K562 (cell line): ENCODE measurements around the gene RXRB. TPM values are rescaled to one million over a fixed set of nuclear protein-coding genes. Genes with fewer than 3 reads are reported as not detected.

ENCODE experiments used
- ATAC-seq: fragments of 200-7000 bp; cut with Tn5 transposase; 3 replicates; pipeline ENCODE4 v1.9.1; 2020; ENCODE audit warnings: moderate library complexity
- BruUV-seq: library from RNA; stranded (reverse); fragments of 400-500 nt; replicated peaks from 2 replicates; lab custom pipeline; 2021; lab: Mats Ljungman, UMichigan
- CTCF ChIA-PET: fragments of 300-600 bp; formaldehyde crosslinking; extraction: SDS; loops from one replicate; lab custom pipeline; 2021; ENCODE audit warnings: low intra/inter-chr PET ratio; lab: Yijun Ruan, JAX
- POLR2A ChIA-PET: fragments of 300-600, 350-650 bp; sonication (Branson Sonifier 250); formaldehyde crosslinking; extraction: SDS; loops from one replicate; lab custom pipeline; 2021; ENCODE audit warnings: antibody characterized with exemption, inconsistent platforms; lab: Yijun Ruan, JAX
- DNase-seq, 4 experiments: peaks; one replicate each; pipeline versions ENCODE4 v3.0.0 to v3.0.0-alpha.2; 2011 to 2018; ENCODE audit warnings: low spot score in 3 of 4, mixed read lengths in 3 of 4; ENCODE audit errors: extremely low read depth in 1 of 4
- FAIRE-seq: peaks from 2 replicates; lab custom pipeline; 2011; peaks lifted over from hg19 to GRCh38; lab: Jason Lieb, UNC
- H2AFZ ChIP-seq: 2 replicates; pipeline ENCODE4 v1.6.0; 2011; ENCODE audit warnings: low read depth, low read length, control low read depth, inconsistent platforms
- H3K27ac ChIP-seq: fragments of 200-600 bp; 3 replicates; pipeline ENCODE4 v1.8.0; 2011; ENCODE audit warnings: low read depth, mild to moderate bottlenecking, control low read depth, inconsistent platforms, low read length, moderate library complexity, mixed read lengths; ENCODE audit errors: extremely low read depth
- H3K27me3 ChIP-seq, 2 experiments: fragments of 300-600 bp in 1 of 2; 2 replicates in 1 of 2; 3 replicates in 1 of 2; pipeline versions ENCODE4 v1.6.0 to v1.8.0; 2011; ENCODE audit warnings: inconsistent platforms in 2 of 2, low read length in 2 of 2, mild to moderate bottlenecking in 1 of 2, mixed read lengths in 1 of 2, moderate library complexity in 1 of 2; ENCODE audit not compliant: control insufficient read depth in 2 of 2, insufficient read depth in 2 of 2
- H3K36me3 ChIP-seq: fragments of 300-600 bp; 3 replicates; pipeline ENCODE4 v1.8.0; 2011; ENCODE audit warnings: mild to moderate bottlenecking, low read length, inconsistent platforms; ENCODE audit not compliant: control insufficient read depth, insufficient read depth
- H3K4me1 ChIP-seq, 2 experiments: fragments of 200-600 bp in 1 of 2; replicated peaks in 1 of 2; 2 replicates in 1 of 2; 3 replicates in 1 of 2; pipeline versions ENCODE4 v1.5.1 to v1.8.0; 2011; ENCODE audit warnings: inconsistent platforms in 2 of 2, low read length in 2 of 2, mild to moderate bottlenecking in 1 of 2, mixed read lengths in 1 of 2, moderate library complexity in 1 of 2; ENCODE audit not compliant: control insufficient read depth in 2 of 2, insufficient read depth in 2 of 2
- H3K4me2 ChIP-seq: 2 replicates; pipeline ENCODE4 v1.6.1; 2011; ENCODE audit warnings: low read length, control low read depth, inconsistent platforms, mixed read lengths; ENCODE audit not compliant: insufficient read depth
- H3K4me3 ChIP-seq: fragments of 200-600 bp; sonication (generic), shearing (Covaris generic); 2 replicates; pipeline ENCODE4 v1.5.1; 2016; ENCODE audit warnings: control low read depth, inconsistent platforms
- H3K79me2 ChIP-seq: fragments of 200-600 bp; 3 replicates; pipeline ENCODE4 v1.8.0; 2011; ENCODE audit warnings: low read length, inconsistent platforms; ENCODE audit not compliant: control insufficient read depth, insufficient read depth
- H3K9ac ChIP-seq, 2 experiments: 2 replicates each; pipeline versions ENCODE4 v1.6.0 to v1.6.1; 2011; ENCODE audit warnings: low read depth in 2 of 2, low read length in 2 of 2, control low read depth in 1 of 2, inconsistent platforms in 1 of 2, mild to moderate bottlenecking in 1 of 2, mixed read lengths in 1 of 2; ENCODE audit not compliant: insufficient read depth in 1 of 2
- H3K9me1 ChIP-seq: one replicate; pipeline ENCODE4 v1.6.0; 2011; ENCODE audit warnings: inconsistent platforms, mild to moderate bottlenecking, low read length, moderate library complexity; ENCODE audit not compliant: control insufficient read depth, insufficient read depth
- H3K9me3 ChIP-seq: replicated peaks from 2 replicates; pipeline ENCODE4 v1.5.1; 2011; ENCODE audit warnings: low read depth, low read length, inconsistent platforms; ENCODE audit not compliant: control insufficient read depth, insufficient read depth
- H4K20me1 ChIP-seq: replicated peaks from 2 replicates; pipeline ENCODE4 v1.6.1; 2011; ENCODE audit warnings: low read length, inconsistent platforms, mixed read lengths; ENCODE audit not compliant: control insufficient read depth, insufficient read depth
- ELF4 ChIP-seq: fragments of 450-650 bp; formaldehyde crosslinking; IDR thresholded peaks from 2 replicates; pipeline ENCODE4 v1.4.0; 2022; ENCODE audit warnings: missing genetic modification characterization
- KLF13 ChIP-seq: fragments of 450-650 bp; IDR thresholded peaks from 2 replicates; pipeline ENCODE4 v1.6.1; 2016; ENCODE audit warnings: missing genetic modification characterization, low read depth, mild to moderate bottlenecking, missing compliant biosample characterization, moderate library complexity, borderline replicate concordance
- KLF16 ChIP-seq: IDR thresholded peaks from 2 replicates; pipeline ENCODE4 v1.6.1; 2016; ENCODE audit warnings: antibody characterized with exemption
- ZNF146 ChIP-seq: IDR thresholded peaks from one replicate; pipeline ENCODE4 v1.6.1; 2018; ENCODE audit warnings: missing compliant biosample characterization; ENCODE audit not compliant: unreplicated experiment
- ZNF175 ChIP-seq: fragments of 200-800 bp; sonication (Bioruptor generic); IDR thresholded peaks from 2 replicates; pipeline ENCODE4 v1.6.1; 2016; ENCODE audit warnings: low read depth, mild to moderate bottlenecking, missing genetic modification characterization, missing compliant biosample characterization
- ZNF445 ChIP-seq: fragments of 250-450 bp; sonication (Bioruptor Pico); IDR thresholded peaks from 2 replicates; pipeline ENCODE4 v1.4.0; 2020; ENCODE audit warnings: low read depth, mild to moderate bottlenecking, moderate library complexity
- WGBS: fragments of 100-300 bp; shearing (Covaris generic); methylation state at CpG from one replicate; pipeline ENCODE4 v1.1.6; 2016; ENCODE audit warnings: low coverage, mixed read lengths; ENCODE audit not compliant: insufficient coverage; ENCODE audit errors: missing lambda C conversion rate; 5-methylcytosine and 5-hydroxymethylcytosine counted together
- in situ Hi-C: fragments of 300-500 bp; cut with MboI; formaldehyde crosslinking; loops from 4 replicates; pipeline ENCODE4 v1.15.0; 2018; ENCODE audit warnings: inconsistent platforms, mixed read lengths
- intact Hi-C: fragments of 100-400 bp; cut with micrococcal nuclease; formaldehyde crosslinking; loops from 2 replicates; pipeline ENCODE4 v1.14.2; 2022
- polyA plus RNA-seq, 8 experiments: library from polyadenylated mRNA; depleted of rRNA in 4 of 8; stranded (reverse) in 5 of 8; unstranded in 3 of 8; fragments of >200 nt; fragmentation: Nextera tagmentation in 2 of 8; fragmentation: Illumina TruSeq in 1 of 8; extraction: Ambion mirVana in 2 of 8; extraction: Trizol in 1 of 8; gene quantifications; 2 replicates each; pipeline versions ENCODE4 v1.2.1 to v1.2.3, GENCODE V29; 2011 to 2014; ENCODE audit warnings: inconsistent platforms in 1 of 8, missing spikeins in 1 of 8
- total RNA-seq, 7 experiments: library from RNA; depleted of rRNA in 6 of 7; stranded (reverse); fragments of >200 nt in 6 of 7; fragmentation: Illumina TruSeq in 2 of 7; extraction: Trizol in 2 of 7; gene quantifications; 2 replicates each; pipeline versions ENCODE4 v1.2.1 to v1.2.3, GENCODE V29; 2011 to 2021; ENCODE audit warnings: low replicate concordance in 1 of 7
- TF ChIP-seq, protein P1 (sequence below): sonication (generic); formaldehyde crosslinking; IDR thresholded peaks from 2 replicates; pipeline ENCODE4 v1.8.1; 2023; ENCODE audit warnings: mild to moderate bottlenecking, missing genetic modification reagents
- TF ChIP-seq, protein P2 (sequence below): fragments of 150-350 bp; IDR thresholded peaks from 2 replicates; pipeline ENCODE4 v1.6.1; 2014; ENCODE audit warnings: low read depth, mild to moderate bottlenecking, low read length, borderline replicate concordance

The RXRB gene
- total and polyA plus RNA-seq, 9 of the 15 experiments (the other 6 are each of a cell fraction or from before 2014, with no cell fraction given), result 0.76 to 35.5 (median 18.4) TPM

DNA sequence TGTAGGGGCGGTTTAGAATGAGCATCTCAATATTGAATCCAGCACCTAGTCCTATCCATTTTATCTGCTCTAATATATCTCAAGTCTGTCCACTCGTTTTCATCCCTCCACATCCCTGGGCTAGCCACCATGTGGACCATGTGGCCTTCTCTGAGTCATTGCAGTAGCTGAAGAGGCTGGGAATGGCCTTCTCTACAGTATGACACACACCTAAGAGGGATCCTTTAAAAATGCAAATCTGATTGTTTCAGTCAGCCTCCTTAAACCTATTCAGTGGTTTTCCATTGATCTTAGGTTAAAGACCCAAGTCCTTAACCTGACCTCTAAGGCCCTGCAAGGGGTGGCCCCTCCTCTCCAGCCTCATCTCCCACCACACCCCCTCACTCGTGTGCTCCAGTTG lies 17.2 kb upstream of the RXRB start:
- H3K27ac ChIP-seq, result no peak overlapping the region
- no peak overlapping the region for H2AFZ ChIP-seq
- TF ChIP-seq ZNF146 (CRISPR knock-in tag) (no peak), KLF16 (no peak), ELF4 (CRISPR knock-in tag) (no peak), ZNF445 (CRISPR knock-in tag) (no peak), ZNF175 (CRISPR knock-in tag) (no peak), KLF13 (no peak)
- TF ChIP-seq, protein P1, sequence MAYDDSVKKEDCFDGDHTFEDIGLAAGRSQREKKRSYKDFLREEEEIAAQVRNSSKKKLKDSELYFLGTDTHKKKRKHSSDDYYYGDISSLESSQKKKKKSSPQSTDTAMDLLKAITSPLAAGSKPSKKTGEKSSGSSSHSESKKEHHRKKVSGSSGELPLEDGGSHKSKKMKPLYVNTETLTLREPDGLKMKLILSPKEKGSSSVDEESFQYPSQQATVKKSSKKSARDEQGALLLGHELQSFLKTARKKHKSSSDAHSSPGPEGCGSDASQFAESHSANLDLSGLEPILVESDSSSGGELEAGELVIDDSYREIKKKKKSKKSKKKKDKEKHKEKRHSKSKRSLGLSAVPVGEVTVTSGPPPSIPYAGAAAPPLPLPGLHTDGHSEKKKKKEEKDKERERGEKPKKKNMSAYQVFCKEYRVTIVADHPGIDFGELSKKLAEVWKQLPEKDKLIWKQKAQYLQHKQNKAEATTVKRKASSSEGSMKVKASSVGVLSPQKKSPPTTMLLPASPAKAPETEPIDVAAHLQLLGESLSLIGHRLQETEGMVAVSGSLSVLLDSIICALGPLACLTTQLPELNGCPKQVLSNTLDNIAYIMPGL (CRISPR knock-in tag), result no peak
- TF ChIP-seq, protein P2, sequence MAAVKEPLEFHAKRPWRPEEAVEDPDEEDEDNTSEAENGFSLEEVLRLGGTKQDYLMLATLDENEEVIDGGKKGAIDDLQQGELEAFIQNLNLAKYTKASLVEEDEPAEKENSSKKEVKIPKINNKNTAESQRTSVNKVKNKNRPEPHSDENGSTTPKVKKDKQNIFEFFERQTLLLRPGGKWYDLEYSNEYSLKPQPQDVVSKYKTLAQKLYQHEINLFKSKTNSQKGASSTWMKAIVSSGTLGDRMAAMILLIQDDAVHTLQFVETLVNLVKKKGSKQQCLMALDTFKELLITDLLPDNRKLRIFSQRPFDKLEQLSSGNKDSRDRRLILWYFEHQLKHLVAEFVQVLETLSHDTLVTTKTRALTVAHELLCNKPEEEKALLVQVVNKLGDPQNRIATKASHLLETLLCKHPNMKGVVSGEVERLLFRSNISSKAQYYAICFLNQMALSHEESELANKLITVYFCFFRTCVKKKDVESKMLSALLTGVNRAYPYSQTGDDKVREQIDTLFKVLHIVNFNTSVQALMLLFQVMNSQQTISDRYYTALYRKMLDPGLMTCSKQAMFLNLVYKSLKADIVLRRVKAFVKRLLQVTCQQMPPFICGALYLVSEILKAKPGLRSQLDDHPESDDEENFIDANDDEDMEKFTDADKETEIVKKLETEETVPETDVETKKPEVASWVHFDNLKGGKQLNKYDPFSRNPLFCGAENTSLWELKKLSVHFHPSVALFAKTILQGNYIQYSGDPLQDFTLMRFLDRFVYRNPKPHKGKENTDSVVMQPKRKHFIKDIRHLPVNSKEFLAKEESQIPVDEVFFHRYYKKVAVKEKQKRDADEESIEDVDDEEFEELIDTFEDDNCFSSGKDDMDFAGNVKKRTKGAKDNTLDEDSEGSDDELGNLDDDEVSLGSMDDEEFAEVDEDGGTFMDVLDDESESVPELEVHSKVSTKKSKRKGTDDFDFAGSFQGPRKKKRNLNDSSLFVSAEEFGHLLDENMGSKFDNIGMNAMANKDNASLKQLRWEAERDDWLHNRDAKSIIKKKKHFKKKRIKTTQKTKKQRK, result no peak
- no peak overlapping the region for H3K4me3 ChIP-seq
- 8% methylated on average over 3 of the region's 3 CpGs for WGBS
- no peaks in the 10 kb centered on the region for H3K79me2 ChIP-seq
- H3K9ac ChIP-seq, result no peak overlapping the region
- no TSS peak for BruUV-seq
- H3K9me3 ChIP-seq, result no peaks in the 10 kb centered on the region
- H3K9me1 ChIP-seq, result no peaks in the 10 kb centered on the region
- no peaks in the 10 kb centered on the region for H3K36me3 ChIP-seq
- intact Hi-C loops, result no loop called here
- H4K20me1 ChIP-seq, result no peaks in the 10 kb centered on the region
- H3K27me3 ChIP-seq, result peaks cover 7 to 15% of the 10 kb centered on the region in 2 experiments; a peak in 4 of 5 replicates
- H3K4me1 ChIP-seq, result peaks cover 0 to 22% of the 10 kb centered on the region in 2 experiments; a peak in 2 of 5 replicates
- FAIRE-seq (no peak), DNase-seq (peak in 3 of 4 experiments; percentile 5 to 6 (median 5)), ATAC-seq (no peak)
- ChIA-PET POLR2A (interaction anchor here (2.2 kb wide), 1 partner anchor 8 kb away, joined by 12 read pairs; the partner anchor contains the start of gene RING1), CTCF (no interaction called here)
- in situ Hi-C loops, result no loop called here
- H3K4me2 ChIP-seq, result no peak overlapping the region
